ENCODE results near the gene HGF. TPM values are rescaled to one million over a fixed set of nuclear protein-coding genes. Genes with fewer than 3 reads are reported as not detected.
A peak's percentile ranks its signal among the peaks of the same experiment; 100 is the strongest.

The HGF gene
- total and polyA plus RNA-seq, 12 donors = 1.2 to 5.8 (median 2.5) TPM

DNA sequence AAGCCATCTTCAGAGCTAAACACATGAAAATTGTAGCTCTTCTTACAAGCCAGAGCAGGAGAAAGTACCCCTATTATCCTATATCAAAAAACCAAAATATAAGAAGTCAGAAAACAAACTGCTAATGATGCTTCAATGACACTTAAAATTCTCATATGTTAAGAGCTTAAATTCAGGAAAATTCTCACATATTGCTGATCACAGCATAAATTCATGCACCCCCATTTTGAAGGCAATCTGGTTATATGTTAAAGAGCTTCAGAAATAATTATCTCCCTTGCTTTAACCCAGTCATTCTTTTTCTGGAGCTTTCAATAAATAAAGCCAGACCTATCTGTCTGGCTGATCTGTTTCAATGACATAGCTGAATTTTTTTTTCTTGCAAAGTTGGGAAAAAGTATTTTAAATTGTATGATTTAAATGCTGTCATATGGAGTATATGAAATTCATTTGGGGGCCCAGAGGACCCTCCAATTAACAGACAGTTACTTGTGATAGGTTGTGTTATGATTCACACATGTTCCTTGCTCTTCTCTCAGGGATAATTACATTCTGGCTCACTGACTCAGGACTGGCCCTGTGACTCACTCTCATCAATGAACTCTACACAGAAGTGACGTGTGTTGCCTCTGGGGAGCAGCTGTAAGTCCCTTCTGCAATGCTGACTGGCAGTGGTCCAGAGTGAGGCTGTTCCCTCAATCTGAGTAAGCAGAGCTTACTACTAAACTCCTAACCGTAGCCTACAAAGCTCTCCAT, 85.2 kb downstream of the HGF start:
- intact Hi-C loops (cut with DNase I) = no loop called here
- Histone ChIP-seq H3K27ac (peak overlapping the region in 6 of 10 donors; percentile 6 to 53 (median 28)), H3K27me3 (no peaks in the 10 kb centered on the region), H3K9me3 (no peaks in the 10 kb centered on the region), H3K4me1 (peaks cover 0 to 11% (median 0%) of the 10 kb centered on the region in 9 donors), H3K4me3 (no peak overlapping the region), H3K36me3 (no peaks in the 10 kb centered on the region)
- DNase-seq (peak; percentile 77 to 91), ATAC-seq (peak; percentile 94 to 100 (median 97))
- TF ChIP-seq, protein P1, sequence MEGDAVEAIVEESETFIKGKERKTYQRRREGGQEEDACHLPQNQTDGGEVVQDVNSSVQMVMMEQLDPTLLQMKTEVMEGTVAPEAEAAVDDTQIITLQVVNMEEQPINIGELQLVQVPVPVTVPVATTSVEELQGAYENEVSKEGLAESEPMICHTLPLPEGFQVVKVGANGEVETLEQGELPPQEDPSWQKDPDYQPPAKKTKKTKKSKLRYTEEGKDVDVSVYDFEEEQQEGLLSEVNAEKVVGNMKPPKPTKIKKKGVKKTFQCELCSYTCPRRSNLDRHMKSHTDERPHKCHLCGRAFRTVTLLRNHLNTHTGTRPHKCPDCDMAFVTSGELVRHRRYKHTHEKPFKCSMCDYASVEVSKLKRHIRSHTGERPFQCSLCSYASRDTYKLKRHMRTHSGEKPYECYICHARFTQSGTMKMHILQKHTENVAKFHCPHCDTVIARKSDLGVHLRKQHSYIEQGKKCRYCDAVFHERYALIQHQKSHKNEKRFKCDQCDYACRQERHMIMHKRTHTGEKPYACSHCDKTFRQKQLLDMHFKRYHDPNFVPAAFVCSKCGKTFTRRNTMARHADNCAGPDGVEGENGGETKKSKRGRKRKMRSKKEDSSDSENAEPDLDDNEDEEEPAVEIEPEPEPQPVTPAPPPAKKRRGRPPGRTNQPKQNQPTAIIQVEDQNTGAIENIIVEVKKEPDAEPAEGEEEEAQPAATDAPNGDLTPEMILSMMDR (IDR thresholded peaks at IDR 0.05) = no peak
- 10 to 15% methylated on average over 2 of the region's 2 CpGs for WGBS, 2 donors

- TF ChIP-seq, protein P1 (IDR thresholded peaks at IDR 0.05) = no peak
- Histone ChIP-seq H3K27me3 (no peaks in the 10 kb centered on the region), H3K27ac (peak overlapping the region in 3 of 10 donors; percentile 16 to 45 (median 19)), H3K36me3 (no peaks in the 10 kb centered on the region), H3K4me1 (peaks cover 0 to 11% (median 0%) of the 10 kb centered on the region in 9 donors), H3K9me3 (no peaks in the 10 kb centered on the region), H3K4me3 (no peak overlapping the region)
- ATAC-seq (no peak), DNase-seq (no peak)
- WGBS, 2 donors = 85 to 90% methylated on average over 5 of the region's 5 CpGs
- intact Hi-C loops (cut with DNase I) = no loop called here
Measured at GRCh38 chr7:81684033-81684432, 85.8 kb downstream of the HGF start.

DNA sequence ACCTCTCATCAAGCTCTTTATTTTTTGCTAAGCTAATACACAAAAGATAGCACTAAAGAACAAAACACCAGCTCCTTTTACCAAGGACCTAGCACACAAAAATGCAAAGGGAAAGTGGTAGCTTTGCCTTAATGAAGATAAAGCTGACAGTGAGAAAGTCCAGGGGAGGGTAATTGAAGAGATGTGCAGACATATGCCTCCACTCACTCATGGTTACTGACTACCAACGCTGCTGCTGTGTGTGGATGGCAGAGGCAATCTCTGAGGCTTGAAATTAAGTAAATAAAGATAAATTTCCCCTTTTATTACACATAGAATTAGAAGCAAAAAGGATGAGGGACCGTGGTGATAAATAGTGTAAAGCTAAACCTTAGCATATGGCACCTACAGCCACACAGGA, 87.0 kb downstream of the HGF start:
- Histone ChIP-seq H3K9me3 (no peaks in the 10 kb centered on the region), H3K27me3 (no peaks in the 10 kb centered on the region), H3K36me3 (no peaks in the 10 kb centered on the region), H3K27ac (no peak overlapping the region), H3K4me3 (no peak overlapping the region), H3K4me1 (peaks cover 0 to 11% (median 0%) of the 10 kb centered on the region in 9 donors)
- TF ChIP-seq, protein P1 (IDR thresholded peaks at IDR 0.05) = no peak
- WGBS, 2 donors = 37 to 41% methylated on average over 2 of the region's 2 CpGs
- intact Hi-C loops (cut with DNase I) = no loop called here
- no peak for DNase-seq
- ATAC-seq = no peak

- DNase-seq (no peak), ATAC-seq (no peak)
- no peaks in the 10 kb centered on the region for H3K36me3 ChIP-seq
- H3K4me3 ChIP-seq = no peak overlapping the region
- 81 to 85% methylated on average over 2 of the region's 2 CpGs for WGBS, 2 donors
- no peaks in the 10 kb centered on the region for H3K9me3 ChIP-seq
- TF ChIP-seq, protein P1 (IDR thresholded peaks at IDR 0.05) = no peak
- no peak overlapping the region for H3K27ac ChIP-seq
- H3K27me3 ChIP-seq = no peaks in the 10 kb centered on the region
- intact Hi-C loops (cut with DNase I) = no loop called here
- peaks cover 0 to 23% (median 7%) of the 10 kb centered on the region in 9 donors for H3K4me1 ChIP-seq
Measured at GRCh38 chr7:81680120-81680519, 89.7 kb downstream of the HGF start.

Measured in heart right ventricle (tissue), 16 donors.